GM19468 (cell line): ENCODE results near the gene LARP4B.

Experiments used
- ATAC-seq: cut with Tn5 transposase; IDR thresholded peaks from one replicate; pipeline ENCODE4 v1.9.1; 2021; ENCODE audit warnings: mild to moderate bottlenecking, moderate library complexity, moderate number of reproducible peaks; ENCODE audit not compliant: unreplicated experiment; ENCODE audit errors: extremely low read depth

The LARP4B gene

DNA sequence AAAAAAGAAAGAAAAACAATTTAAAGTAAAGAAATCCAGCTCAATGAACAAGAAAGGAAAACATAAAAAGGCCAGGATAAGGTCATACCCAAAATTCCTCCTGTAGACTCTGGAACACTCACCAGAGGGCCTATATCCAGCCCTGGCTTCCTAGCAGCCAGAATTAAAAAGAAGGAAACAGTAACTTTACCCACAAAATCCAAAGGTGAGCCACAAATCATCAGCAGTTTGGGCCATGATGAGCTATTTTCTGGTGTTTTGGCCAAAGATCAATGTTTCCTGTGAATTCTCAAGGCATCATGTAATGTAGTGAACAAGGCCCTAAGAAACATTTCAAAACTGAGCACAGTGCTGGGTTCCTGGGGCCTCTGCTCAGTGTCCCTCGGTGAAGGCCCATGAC, 87.8 kb downstream of the LARP4B start:
- no peak for ATAC-seq

DNA sequence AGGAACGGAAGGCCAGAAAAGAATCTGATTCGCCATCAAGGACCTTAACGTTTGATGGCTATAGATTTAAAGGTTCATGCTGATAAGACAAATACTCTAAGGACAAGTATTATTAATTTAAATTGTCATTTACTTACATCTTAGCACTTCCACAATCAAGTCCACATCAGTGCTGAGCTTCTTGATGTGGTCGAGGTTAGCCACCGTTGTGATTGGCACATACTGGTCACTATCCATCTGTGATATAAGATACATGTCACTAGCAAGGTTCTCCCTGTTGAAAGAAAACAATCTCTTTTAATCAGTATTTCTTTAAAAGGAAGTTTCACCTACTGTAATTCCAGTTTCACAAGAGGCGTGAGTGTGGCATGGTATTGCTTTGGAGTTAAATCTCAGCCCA, 88.7 kb downstream of the LARP4B start:
- ATAC-seq: no peak

DNA sequence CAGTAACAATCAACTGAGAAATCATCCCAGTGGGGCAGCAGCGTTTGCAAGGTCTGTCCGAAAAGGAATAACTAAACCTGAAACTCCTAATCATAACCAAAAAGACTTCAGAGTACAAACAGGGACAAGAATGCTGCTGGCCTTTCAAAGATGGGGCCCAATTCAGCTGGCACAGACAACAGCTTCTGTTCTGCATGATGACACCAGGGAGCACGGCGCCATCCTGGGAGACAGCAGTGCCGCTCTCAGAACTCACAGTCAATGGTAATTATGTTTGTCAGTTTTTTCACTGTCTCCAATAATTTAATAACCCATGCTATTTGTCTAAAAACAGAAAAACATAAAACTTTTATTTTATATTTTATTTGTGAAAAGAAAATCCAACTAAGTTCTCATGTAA, 90.0 kb downstream of the LARP4B start:
- ATAC-seq: no peak

DNA sequence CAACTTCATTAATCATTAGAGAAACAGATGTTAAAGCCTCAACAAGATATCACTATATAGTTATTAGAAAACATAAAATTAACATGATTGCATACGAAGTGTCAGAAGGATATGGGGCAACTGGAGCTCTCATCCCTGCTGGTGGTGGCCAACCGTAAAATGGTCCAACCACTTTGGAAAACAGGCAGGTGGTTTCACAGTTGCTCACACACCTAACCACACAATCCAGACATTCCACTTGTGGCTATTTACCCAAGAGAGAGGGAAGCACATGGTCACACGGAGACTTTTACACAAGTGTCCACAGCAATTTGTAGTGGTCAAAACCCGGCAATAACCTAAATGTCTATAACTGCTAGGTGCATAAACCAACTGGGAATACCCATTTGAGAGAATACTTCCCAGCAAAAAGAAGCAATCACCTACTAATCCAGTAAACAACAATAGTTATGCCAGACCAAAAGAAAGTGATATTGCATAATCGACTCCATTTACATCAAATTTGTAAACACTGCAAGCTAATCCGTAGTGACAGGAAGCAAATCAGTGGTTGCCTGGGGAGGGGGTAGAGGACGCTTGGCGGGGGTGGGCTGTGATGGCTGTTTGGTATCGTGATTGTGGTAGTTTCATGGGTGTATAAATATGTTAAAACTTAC, 91.8 kb downstream of the LARP4B start:
- no peak for ATAC-seq

DNA sequence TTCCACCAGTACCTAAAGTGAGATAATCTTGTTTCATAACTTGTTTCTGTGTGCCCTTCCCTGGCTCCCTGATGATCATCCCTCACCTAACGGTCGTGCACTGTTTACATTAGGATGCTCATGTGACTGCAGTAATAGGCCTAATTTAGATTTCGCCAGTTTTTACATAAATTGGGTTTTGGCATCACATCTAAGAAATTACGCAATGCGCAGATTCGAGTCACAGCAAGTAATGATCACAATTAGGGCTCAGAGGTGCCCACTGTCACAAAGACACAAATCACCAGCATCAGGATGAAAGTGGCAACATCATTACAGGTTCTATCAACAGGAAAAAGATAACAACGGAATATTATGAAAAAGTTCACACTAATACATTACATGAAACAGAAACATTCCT, 94.7 kb downstream of the LARP4B start:
- no peak for ATAC-seq

DNA sequence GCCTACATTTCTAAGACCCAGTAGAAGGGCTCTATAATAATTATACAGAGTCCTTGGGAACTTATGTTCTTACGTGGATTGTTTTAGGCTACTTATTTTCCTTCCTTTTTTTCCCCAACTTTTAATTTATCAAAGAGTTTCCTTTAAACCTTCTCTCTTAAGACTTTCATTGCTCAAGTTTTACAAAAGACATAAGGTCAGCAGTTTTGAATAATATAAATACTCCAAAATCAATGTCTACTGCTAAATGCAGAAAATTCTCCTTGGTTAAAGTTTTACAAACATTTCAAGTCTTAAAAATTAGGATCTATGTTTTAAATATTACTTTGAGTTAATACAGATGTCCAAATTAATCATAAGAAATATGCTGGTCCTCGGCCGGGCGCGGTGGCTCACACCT, 97.0 kb downstream of the LARP4B start:
- ATAC-seq: no peak

DNA sequence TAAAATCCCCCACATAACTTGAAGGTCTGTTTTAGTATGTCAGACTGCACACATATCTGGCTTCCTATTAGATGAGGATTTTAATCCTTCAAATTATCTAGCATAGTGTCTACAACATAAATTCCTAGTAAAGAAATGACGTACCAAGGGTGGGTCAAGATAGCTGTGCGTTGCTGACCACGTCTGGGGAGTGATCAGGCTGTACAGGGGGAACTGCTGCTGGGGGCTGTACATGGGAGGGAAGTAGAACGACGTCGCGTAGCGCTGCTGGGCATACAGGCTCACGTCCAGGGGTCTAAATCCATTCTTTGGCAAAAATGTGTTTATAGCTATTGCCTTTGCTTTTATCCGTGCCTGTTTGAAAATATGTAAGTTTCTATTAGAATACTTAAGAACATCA, 102.3 kb downstream of the LARP4B start:
- no peak for ATAC-seq

DNA sequence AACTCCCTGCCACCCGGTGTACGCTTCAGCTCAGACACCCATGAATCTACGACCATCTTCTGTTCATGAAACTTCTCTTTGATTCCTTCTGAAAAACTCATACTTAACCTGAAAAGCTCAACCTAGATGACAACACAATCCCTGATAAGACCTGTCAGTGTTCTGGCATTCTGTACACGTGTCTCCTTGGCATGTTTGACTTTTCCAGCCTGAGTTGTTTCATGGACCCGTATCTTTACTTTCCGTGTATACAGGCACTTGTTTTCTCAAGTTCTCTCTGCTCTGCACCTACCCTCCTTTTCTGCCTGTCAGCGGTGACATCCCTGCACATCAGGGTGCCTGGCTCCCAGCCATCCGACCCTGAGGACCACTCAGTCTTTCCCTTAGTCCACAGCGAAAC, 103.3 kb downstream of the LARP4B start:
- ATAC-seq: no peak

DNA sequence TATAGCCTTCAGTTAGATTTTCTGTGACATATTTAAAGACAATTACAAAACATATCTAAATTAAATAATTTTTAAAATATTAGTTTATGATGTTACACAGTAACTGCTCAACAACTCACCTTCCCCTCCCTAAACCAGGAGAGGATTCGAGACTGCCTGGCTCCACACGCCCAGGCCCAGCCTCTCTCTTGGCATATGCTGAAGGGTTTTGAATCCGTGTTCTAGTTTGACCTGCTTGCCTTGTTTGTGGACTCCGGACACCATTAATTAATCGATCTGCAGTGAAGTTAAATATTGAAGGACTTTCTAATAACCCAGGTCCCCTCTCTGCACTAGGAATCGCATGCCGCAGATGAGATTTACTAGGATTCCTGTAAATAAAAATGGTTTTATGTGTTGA, 106.6 kb downstream of the LARP4B start:
- no peak for ATAC-seq

DNA sequence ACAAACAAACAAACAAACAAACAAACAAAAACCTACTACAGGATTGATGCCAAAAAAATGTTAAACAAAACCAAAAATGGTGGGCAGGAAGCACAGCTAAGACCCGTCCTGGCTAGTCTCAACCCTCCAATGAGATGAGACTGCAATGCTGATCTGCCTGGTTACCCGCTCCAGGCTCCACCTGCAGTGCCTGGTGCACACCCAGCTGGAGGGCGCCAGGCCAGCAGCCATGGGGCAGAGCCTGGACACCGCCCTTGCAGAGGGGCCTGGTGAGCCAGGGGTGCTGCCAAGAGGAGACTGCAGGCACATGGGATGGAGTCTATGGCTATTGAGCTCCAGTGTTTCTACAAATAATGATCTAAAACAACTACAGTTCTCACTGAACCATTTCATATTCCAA, 107.0 kb downstream of the LARP4B start:
- ATAC-seq: no peak

DNA sequence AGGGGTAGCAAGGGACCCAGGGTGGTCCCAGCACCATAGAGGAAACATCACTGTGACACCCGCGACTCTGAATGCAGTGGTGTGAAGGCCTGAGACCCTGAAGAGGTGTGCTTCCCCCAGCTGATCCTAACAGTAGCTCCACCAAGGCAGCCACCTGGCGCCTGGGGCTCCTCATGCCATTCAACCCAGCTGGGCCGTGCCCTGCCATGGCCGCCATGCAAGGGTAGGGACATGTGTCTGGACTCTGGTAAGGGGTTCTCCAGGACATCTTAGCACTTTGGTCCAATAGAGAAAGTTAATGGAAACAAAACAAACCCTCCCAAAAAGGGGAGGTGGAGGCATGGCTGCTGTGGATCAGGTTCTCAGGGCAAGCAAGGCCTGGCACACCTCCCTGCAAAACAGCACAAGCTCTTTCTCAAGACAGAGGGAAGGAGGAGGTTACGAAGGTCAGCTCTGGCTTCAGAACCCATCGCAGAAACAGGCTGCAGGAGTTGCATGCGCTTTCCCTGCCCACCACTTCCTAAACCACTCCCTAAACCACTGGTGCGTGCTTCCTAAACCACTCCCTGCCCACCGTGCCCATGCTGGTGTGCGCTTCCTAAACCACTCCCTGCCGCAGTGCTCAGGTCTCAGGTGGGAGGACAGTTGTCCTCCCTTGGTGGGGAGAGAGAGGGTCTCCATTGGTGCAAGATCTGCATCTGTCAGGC, 108.7 kb downstream of the LARP4B start:
- no peak for ATAC-seq

DNA sequence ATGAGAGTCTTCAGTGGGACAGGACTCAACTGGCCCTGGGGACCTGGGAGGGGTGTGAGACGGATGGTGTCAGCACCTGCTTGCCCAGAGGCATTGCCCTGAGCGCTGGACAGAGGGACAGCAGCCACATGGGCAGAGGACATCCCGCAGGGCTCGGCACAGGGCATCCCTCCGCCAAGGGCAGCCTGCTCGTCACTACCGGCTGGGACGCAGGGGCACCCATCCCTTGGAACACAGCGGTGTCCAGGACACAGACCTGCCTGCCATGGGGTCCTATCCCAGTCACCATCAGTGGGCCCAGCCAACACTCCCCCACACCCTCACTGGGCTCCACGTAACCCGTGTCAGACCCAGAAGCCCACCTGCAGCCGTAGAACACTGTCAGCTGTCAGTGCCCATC, 109.3 kb downstream of the LARP4B start:
- ATAC-seq: no peak

DNA sequence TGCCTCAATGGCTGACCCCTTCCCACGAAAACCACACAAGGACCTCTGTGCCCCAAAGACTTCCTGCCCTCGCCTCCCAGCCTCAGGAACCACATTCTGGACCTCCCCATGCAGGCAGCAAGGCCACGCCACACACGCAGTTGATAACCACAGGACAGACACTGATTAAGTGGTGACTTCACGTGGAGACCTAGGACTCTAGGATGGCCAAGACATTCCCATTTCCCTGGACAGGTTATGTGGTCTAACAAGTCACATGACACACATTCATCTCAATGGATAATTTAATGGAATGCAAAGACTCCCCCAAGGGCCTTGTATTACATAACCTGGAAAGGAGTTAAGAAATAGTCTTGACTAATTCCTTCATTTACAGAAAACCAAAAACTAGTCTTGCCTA, 110.2 kb downstream of the LARP4B start:
- ATAC-seq: no peak

DNA sequence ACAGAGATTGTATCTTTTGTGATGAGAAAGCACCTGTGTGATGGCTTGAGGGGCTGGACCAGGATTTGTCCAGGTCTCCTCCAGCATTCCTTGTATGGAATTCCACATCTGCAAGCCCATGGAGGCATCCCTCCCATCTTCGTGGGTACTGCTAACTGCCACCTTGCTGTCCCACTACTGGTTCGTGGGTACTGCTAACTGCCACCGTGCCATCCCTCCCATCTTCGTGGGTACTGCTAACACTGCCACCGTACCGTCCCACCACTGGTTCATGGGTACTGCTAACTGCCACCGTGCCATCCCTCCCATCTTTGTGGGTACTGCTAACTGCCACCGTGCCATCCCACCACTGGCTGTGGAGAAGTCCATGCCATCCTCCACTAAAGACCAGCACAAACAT, 111.7 kb downstream of the LARP4B start:
- ATAC-seq: no peak

DNA sequence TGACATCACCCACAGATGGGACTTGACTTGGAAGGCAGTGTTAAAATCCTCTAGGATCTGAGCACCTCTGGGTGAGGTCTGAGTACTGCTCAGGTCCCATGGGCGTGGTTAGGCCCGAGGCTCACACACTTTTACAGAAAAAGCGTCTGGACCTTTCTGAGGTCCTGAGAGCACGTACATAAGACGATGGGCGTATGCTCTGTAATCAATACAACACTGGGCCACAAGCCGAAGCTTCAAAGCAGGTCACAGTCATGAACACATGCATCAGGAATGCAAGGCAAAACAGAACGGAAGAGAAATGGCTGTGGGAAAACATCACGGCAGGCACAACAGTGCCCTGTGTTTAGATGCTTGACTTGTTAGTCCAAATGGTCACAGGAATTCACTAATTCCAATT, 112.2 kb downstream of the LARP4B start:
- ATAC-seq: no peak

DNA sequence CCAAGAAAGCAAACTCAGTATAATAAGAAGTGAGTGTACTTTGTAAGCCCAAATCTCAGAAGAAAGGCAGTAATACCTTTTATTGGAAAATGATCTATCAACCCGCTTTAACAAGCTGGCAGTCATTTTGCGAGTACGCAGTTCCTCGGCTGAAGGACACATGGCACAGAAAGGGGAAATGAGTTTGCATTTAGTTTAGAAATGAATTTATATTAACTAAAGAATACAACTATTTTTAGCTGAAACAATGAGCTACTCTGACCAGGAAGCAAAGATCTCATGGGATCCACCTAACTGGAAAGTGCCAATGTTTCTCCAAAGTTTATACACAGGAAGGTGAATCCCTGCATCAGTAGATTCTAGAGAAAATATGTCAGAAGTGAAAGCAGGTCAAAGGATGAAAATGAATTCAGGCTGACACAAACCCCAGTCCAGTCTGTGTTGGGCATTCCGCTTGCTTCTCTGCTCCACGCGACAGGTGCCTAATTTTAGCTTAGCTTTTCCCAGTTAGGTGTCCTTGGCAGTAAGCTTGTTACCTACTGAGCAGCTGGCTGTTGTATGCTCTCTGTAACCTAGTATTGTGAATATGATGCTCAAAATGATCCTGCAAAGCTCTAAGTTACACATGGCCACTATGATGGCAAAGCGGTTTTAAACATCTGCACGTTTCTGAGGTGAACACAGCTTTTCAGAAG, 112.8 kb downstream of the LARP4B start:
- ATAC-seq: no peak

DNA sequence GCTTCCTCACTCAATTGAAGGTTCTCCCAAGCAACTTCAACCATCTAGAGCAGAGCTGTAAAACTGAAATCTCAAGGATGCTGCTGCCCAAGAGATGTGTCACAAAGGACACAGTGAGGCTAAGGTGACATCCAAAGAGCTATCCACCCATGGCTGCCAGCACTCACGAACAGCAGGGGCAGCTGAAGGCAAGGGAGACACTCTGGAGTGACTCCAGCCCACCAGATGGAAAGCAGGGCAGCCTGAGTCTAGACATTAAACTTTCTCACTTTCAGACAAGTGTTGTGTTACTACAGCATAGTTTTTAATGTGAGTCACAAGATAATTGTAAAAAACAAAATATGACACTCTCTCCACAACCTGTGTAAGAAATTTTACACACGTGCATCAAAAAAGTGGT, 113.5 kb downstream of the LARP4B start:
- ATAC-seq: no peak

DNA sequence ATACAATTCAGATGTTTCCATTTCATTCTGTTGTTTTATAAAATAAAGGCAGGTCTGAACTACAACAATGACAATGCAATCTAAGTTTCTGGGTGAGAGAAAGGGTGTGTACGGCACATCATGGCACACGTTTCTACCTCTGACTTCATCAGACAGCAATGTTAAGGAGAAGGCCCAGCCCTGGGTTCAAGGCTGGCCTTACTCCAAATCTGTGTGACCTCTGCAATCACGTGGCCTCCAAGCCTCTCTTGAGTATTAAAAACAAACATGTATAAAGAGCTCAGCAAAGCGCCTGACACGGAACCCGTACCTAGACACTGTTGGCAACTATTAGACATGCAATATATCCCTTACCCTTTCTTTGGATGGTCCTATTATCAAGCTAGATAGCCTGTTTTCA, 114.1 kb downstream of the LARP4B start:
- no peak for ATAC-seq

DNA sequence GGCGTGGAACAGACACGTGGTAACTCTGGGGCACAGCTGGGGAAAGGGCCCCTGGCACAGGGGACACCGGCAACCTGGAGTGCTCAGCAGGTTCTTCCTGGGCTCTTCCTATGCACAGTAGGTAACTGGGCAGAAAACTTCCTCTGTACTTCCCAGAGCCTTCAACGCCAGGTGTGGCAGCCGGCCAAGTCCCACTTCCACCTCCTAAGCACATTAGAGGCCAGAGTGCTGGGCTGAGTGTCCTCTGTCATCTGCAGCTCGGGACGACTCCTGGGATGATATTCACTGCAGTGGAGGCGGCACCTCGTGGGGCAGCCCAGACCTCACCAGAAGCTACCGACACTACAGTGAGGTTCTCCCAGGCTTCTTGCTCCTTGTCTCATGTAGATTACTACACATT, 114.5 kb downstream of the LARP4B start:
- no peak for ATAC-seq

DNA sequence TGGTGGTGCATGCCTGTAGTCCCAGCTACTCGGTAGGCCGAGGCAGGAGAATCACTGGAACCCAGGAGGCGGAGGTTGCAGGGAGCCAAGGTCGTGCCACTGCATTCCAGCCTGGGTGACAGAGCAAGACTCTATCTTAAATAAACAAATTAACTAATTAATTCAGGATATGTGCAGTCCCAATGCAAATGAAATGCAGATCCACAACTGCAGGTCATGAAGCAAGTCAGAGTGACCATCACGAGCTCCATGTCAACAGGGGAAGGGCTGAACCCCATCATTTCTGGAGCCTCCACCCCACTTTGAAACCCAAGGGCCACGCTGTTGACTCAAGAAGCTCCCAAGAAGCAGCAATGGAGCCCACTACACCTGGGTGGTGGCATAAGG, 115.4 kb downstream of the LARP4B start:
- ATAC-seq: no peak

DNA sequence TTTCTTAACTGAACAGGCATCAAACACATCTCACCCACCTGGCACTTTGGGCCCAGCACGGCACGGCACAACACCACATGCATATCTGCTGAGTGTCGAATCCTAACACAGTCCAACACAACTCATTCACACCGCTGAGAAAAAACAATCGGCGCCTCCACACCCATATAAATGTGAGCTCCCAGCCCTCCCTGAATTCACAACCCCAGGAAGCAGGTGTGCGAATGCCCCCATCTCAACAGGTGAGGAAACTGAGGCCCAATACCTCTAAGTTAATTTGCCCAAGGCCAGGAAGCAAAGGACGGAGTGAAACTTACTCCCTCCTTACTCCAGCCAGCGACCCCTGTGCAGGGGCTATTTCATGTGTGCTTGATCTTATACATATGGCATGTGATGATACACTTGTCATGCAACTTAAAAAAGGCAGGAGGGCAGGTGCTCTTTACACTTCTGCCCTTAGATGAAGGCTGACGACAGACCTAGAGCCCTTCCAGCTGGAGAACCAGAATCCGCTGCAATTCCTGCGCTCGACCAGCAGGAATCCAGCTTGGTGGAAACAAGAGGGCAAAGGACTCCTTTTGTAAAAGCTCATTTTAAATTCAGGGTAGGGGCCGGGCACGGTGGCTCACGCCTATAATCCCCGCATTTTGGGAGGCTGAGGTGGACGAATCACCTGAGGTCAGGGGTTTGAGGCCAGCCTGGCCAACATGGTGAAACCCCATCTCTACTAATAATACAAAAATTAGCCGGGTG, 116.0 kb downstream of the LARP4B start:
- ATAC-seq: no peak
